ENCODE results near the gene ARL14EP. TPM values are rescaled to one million over a fixed set of nuclear protein-coding genes. Genes with fewer than 3 reads are reported as not detected.

ARL14EP gene
- total and polyA plus RNA-seq, 9 donors, result 18.4 to 39.6 (median 27.7) TPM

DNA sequence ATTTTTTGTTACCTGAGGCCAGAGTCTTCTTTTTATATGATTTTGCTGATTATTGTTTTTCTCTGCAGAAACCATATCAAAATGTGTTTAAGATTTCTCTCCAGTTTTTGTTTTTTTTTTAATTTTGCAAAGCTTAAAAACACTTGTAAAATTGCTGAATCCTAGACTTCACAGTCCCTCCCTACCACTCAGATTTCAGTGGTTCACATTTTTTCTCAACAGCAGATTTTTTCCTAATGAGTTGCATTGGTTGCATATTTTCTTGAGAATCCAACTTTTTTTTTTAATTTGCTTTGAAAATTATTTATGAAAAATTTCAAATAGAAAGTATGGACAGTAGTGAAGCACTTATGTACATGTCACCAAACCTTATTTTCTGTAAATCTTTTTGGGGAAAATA lies 5.8 kb downstream of the ARL14EP start:
- no peak for DNase-seq
- Histone ChIP-seq H3K27ac (no peak overlapping the region), H3K4me1 (ENCODE audit: insufficient read depth) (peaks cover 5% of the 10 kb centered on the region), H3K4me3 (no peak overlapping the region), H3K36me3 (no peaks in the 10 kb centered on the region), H3K27me3 (no peaks in the 10 kb centered on the region), H3K9me3 (no peaks in the 10 kb centered on the region)
- intact Hi-C loops (cut with DNase I), result no loop called here
- TF ChIP-seq POLR2A (IDR thresholded peaks at IDR 0.05) (no peak), EP300 (IDR thresholded peaks at IDR 0.05) (no peak)
- TF ChIP-seq, protein P1, sequence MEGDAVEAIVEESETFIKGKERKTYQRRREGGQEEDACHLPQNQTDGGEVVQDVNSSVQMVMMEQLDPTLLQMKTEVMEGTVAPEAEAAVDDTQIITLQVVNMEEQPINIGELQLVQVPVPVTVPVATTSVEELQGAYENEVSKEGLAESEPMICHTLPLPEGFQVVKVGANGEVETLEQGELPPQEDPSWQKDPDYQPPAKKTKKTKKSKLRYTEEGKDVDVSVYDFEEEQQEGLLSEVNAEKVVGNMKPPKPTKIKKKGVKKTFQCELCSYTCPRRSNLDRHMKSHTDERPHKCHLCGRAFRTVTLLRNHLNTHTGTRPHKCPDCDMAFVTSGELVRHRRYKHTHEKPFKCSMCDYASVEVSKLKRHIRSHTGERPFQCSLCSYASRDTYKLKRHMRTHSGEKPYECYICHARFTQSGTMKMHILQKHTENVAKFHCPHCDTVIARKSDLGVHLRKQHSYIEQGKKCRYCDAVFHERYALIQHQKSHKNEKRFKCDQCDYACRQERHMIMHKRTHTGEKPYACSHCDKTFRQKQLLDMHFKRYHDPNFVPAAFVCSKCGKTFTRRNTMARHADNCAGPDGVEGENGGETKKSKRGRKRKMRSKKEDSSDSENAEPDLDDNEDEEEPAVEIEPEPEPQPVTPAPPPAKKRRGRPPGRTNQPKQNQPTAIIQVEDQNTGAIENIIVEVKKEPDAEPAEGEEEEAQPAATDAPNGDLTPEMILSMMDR (IDR thresholded peaks at IDR 0.05), result no peak

DNA sequence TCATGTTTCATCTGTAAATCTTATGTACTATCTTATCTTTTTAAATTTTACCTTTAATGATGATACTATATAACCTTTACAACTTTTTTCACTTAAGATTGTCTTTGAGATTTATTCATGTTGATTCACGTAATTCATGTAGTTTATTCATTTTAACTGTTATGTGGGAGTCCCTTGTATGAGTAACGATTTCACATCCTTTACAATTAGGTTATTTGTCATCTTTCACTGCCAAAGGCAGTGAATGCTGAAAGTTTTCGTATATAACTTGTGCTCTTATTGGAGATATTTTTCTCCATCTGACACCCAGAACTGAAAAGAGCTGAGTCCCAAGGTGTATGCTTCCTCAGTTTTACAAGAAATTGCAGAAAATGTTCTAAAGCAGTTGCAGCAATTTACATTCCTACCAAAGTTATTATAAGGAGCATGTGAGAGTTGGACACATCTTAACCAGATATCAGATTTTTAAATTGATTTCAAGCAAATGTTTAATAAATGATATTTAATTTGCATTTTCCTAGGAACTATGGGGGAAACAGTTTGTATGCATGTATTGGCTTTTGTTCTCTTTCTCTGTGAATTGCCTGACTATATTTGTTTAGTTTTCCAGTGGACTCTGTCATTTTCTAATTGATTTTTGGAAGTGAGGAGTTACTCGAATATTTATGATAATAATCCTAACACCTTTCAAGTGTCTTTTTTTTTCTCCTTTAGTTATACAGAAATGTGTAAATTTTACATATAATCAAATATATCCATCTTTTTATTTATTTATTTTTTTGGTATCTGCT lies 6.4 kb downstream of the ARL14EP start:
- intact Hi-C loops (cut with DNase I), result no loop called here
- Histone ChIP-seq H3K27ac (no peak overlapping the region), H3K4me3 (no peak overlapping the region), H3K9me3 (no peaks in the 10 kb centered on the region), H3K36me3 (no peaks in the 10 kb centered on the region), H3K27me3 (no peaks in the 10 kb centered on the region), H3K4me1 (ENCODE audit: insufficient read depth) (peaks cover 3% of the 10 kb centered on the region)
- no peak for DNase-seq
- WGBS, 3 donors, result 68 to 75% (median 69%) methylated on average over 4 of the region's 4 CpGs
- no peak for TF ChIP-seq POLR2A (IDR thresholded peaks at IDR 0.05)
- TF ChIP-seq, protein P1 (IDR thresholded peaks at IDR 0.05), result no peak
- no peak for TF ChIP-seq EP300 (IDR thresholded peaks at IDR 0.05)

DNA sequence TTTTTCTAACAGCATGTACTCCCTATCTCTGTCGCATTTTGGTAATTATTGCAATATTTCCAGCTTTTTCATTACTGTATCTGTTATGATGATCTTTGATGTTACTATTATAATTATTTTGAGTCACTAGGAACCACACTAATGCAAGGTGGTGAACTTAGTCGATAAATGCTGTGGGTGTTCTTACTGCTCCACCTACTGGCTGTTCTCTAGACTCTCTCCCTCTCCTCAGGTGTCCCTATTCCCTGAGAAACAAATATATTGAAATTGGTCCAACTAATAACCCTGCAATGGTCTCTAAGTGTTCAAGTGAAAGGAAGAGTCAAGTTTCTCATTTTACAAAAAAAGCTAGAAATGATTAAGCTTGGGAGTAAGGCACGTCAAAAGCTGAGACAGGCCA lies 10.5 kb downstream of the ARL14EP start:
- Histone ChIP-seq H3K27me3 (no peaks in the 10 kb centered on the region), H3K4me3 (no peak overlapping the region), H3K9me3 (no peaks in the 10 kb centered on the region), H3K36me3 (no peaks in the 10 kb centered on the region), H3K27ac (no peak overlapping the region), H3K4me1 (ENCODE audit: insufficient read depth) (no peaks in the 10 kb centered on the region)
- TF ChIP-seq, protein P1 (IDR thresholded peaks at IDR 0.05), result no peak
- TF ChIP-seq POLR2A (IDR thresholded peaks at IDR 0.05) (no peak), EP300 (IDR thresholded peaks at IDR 0.05) (no peak)
- intact Hi-C loops (cut with DNase I), result no loop called here
- whole genome bisulfite sequencing, 3 donors, result 80% methylated on average over 3 of the region's 3 CpGs
- DNase-seq, result no peak

DNA sequence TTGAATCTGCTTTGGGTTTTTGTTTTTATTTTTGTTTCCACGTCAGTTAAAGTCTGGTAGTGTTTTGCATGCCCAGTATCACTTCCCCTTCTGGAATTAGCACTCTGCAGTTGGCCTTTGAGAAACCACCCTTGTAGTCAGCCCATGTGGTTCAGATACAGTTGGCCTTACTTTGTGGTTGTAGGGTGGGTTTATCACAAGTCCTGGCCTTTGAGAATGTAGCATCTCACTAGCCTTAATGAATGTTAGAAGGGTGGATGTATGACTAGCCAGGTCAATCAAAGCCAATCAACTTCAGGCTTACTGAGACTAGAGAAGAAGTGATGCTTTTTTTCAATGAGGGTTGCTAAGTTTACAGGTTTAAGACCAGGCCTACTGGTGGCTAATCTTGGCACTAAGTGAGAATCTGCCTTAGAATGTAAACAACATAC lies 19.8 kb downstream of the ARL14EP start:
- DNase-seq, result no peak
- WGBS, 3 donors, result 80 to 90% (median 84%) methylated on average over 1 of the region's 1 CpG
- Histone ChIP-seq H3K36me3 (no peaks in the 10 kb centered on the region), H3K4me1 (ENCODE audit: insufficient read depth) (no peaks in the 10 kb centered on the region), H3K27me3 (no peaks in the 10 kb centered on the region), H3K4me3 (no peak overlapping the region), H3K9me3 (no peaks in the 10 kb centered on the region), H3K27ac (no peak overlapping the region)
- intact Hi-C loops (cut with DNase I), result no loop called here
- TF ChIP-seq, protein P1 (IDR thresholded peaks at IDR 0.05), result no peak
- TF ChIP-seq POLR2A (IDR thresholded peaks at IDR 0.05), result no peak
- TF ChIP-seq EP300 (IDR thresholded peaks at IDR 0.05), result no peak

Data from ovary (tissue), 9 donors.